Dermis blood vessel endothelial cell (primary cell): ENCODE data around the gene TWSG1. TPM values are rescaled to one million over a fixed set of nuclear protein-coding genes. Genes with fewer than 3 reads are reported as not detected.

Experiments used
- DNase-seq: peaks from one replicate; pipeline ENCODE4 v3.0.0; 2010
- total RNA-seq: library from RNA; depleted of rRNA; stranded (reverse); fragments of >200 nt; gene quantifications from 2 replicates; pipeline ENCODE4 v1.2.3, GENCODE V29; 2014

Gene TWSG1
- total RNA-seq = 91.6 and 102 TPM in 2 replicates

- peak; percentile 96 for DNase-seq
Observed at GRCh38 chr18:9334329-9334972, at the start of gene TWSG1. TSS of gene TWSG1 (plus strand) at chr18:9334773. CDS start at chr18:9337230, 2,457 bp downstream.

- DNase-seq = no peak
Observed at GRCh38 chr18:9285604-9286003, 49.0 kb upstream of the TWSG1 start.

GRCh38 chr18:9287036-9287435 lies 47.5 kb upstream of the TWSG1 start:
- DNase-seq = peak; percentile 9

GRCh38 chr18:9289698-9290097 lies 44.9 kb upstream of the TWSG1 start:
- DNase-seq = no peak

GRCh38 chr18:9290156-9290555 lies 44.4 kb upstream of the TWSG1 start:
- DNase-seq = peak; percentile 46

- no peak for DNase-seq
Observed at GRCh38 chr18:9292047-9292446, 42.5 kb upstream of the TWSG1 start.

GRCh38 chr18:9293948-9294347 lies 40.6 kb upstream of the TWSG1 start:
- DNase-seq = no peak

- DNase-seq = no peak
Observed at GRCh38 chr18:9296233-9297006, 38.2 kb upstream of the TWSG1 start.

GRCh38 chr18:9297007-9297393 lies 37.6 kb upstream of the TWSG1 start:
- no peak for DNase-seq

GRCh38 chr18:9304388-9305070 lies 30.0 kb upstream of the TWSG1 start:
- no peak for DNase-seq

- DNase-seq = no peak
Observed at GRCh38 chr18:9319333-9319732, 15.2 kb upstream of the TWSG1 start.

GRCh38 chr18:9321017-9321452 lies 13.5 kb upstream of the TWSG1 start:
- peak; percentile 94 for DNase-seq

GRCh38 chr18:9321736-9322135 lies 12.8 kb upstream of the TWSG1 start:
- peak; percentile 69 for DNase-seq

- no peak for DNase-seq
Observed at GRCh38 chr18:9322744-9323143, 11.8 kb upstream of the TWSG1 start.

- DNase-seq = peak; percentile 77
Observed at GRCh38 chr18:9323750-9324445, 10.7 kb upstream of the TWSG1 start.

- no peak for DNase-seq
Observed at GRCh38 chr18:9325716-9326115, 8.9 kb upstream of the TWSG1 start.

GRCh38 chr18:9328776-9329175 lies 5.8 kb upstream of the TWSG1 start:
- DNase-seq = no peak

- no peak for DNase-seq
Observed at GRCh38 chr18:9329471-9329870, 5.1 kb upstream of the TWSG1 start.

- DNase-seq = no peak
Observed at GRCh38 chr18:9330419-9330818, 4.2 kb upstream of the TWSG1 start.

GRCh38 chr18:9333441-9334328 lies 888 bp upstream of the TWSG1 start:
- peak; percentile 79 for DNase-seq

GRCh38 chr18:9334973-9335696 lies 562 bp downstream of the TWSG1 start:
- DNase-seq = no peak
